ENCODE measurements around the gene PIK3R4.

DNA sequence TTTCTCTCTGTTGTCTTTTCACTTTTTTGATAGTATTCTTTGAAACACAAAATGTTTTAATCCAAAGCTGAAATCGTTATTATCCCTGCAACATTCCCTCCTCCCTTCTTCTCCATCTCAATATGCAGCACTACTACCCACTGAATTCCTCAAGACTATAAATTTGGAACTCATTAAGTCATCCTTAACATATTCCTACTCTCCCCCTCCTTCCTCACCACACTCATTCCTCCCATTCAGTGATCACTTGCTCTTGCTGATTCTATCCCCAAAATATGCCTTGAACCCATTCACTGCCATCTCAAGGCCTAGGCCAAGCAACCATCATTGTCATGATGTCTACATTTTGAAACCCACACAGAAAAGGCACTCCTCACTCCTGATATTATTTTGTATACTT is 2.4 kb upstream of the PIK3R4 start:
- TF ChIP-seq, protein P1, sequence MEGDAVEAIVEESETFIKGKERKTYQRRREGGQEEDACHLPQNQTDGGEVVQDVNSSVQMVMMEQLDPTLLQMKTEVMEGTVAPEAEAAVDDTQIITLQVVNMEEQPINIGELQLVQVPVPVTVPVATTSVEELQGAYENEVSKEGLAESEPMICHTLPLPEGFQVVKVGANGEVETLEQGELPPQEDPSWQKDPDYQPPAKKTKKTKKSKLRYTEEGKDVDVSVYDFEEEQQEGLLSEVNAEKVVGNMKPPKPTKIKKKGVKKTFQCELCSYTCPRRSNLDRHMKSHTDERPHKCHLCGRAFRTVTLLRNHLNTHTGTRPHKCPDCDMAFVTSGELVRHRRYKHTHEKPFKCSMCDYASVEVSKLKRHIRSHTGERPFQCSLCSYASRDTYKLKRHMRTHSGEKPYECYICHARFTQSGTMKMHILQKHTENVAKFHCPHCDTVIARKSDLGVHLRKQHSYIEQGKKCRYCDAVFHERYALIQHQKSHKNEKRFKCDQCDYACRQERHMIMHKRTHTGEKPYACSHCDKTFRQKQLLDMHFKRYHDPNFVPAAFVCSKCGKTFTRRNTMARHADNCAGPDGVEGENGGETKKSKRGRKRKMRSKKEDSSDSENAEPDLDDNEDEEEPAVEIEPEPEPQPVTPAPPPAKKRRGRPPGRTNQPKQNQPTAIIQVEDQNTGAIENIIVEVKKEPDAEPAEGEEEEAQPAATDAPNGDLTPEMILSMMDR (IDR thresholded peaks at IDR 0.05; ENCODE audit: insufficient read depth, low read length, poor library complexity, severe bottlenecking) = no peak
- TF ChIP-seq EZH2phosphoT487 (conservative IDR thresholded peaks at IDR 0.05; ENCODE audit: low read length) = no peak
